GM12892 (cell line): Measurements from ENCODE around the gene COP1.

Experiments
- POLR2A ChIP-seq: IDR thresholded peaks from 2 replicates; pipeline ENCODE4 v1.6.1; 2011; ENCODE audit warnings: low read depth, low read length, control low read depth
- POLR2AphosphoS5 ChIP-seq: IDR thresholded peaks from 2 replicates; pipeline ENCODE4 v1.6.1; 2011; ENCODE audit warnings: low read depth, low read length, control low read depth
- TAF1 ChIP-seq: IDR thresholded peaks from 2 replicates; pipeline ENCODE4 v1.6.1; 2011; ENCODE audit warnings: low read depth, mild to moderate bottlenecking, control low read depth, low read length, borderline replicate concordance

DNA sequence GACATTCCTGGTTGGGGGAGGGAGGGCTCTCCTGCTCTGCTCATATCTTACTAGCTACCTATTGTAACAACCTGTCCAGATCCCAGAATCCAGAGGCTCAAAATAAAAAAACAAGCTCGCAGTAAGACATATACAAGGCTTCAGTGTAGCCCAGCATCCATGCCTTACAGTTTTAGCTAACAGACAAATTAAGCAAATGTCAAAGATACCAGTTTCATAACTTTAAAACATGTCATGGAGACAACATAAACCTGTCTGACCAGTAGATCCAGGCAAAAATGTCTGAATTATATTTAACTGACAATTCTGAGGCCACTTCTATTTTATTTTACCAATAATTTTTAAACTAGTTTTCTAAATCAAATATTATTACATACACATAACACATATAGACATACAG lies 295.9 kb downstream of the COP1 start:
- TF ChIP-seq POLR2A (no peak), POLR2AphosphoS5 (no peak), TAF1 (no peak)
